ENCODE results near the gene ZC3HAV1. TPM values are rescaled to one million over a fixed set of nuclear protein-coding genes. Genes with fewer than 3 reads are reported as not detected.

ZC3HAV1 gene
- total and polyA plus RNA-seq, 10 of the 15 experiments (the other 5 are each of a cell fraction or from before 2014, with no cell fraction given) = 18.5 to 55.3 (median 44.7) TPM

DNA sequence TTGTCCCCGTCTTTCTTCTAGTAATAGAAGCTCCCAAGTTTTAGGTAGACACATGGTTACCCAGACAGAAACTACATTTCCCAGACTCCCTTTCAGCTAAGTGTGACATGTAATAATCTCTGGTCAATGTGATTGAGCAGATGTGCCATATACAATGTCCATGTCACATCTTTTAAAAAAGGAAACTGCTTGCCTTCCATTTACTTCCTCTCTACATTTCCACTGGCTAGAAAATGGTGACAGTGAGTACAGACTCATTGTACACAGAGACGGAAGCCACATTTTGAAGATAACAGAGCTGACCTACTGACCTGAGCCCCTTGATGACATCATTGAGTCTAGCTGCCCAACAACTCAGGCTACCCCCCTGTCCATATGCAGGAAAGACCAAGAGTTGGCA, 21.3 kb downstream of the ZC3HAV1 start:
- H3K36me3 ChIP-seq (ENCODE audit: control insufficient read depth in 2 of 2, insufficient read depth in 2 of 2, low read length in 1 of 2) = peaks cover 22 to 43% of the 10 kb centered on the region in 2 experiments
- 100% methylated on average over 2 of the region's 2 CpGs for WGBS (ENCODE audit: insufficient coverage, insufficient replicate concordance, low lambda C conversion rate, missing lambda C conversion rate)
- intact Hi-C loops (cut with micrococcal nuclease; ENCODE audit: unreplicated experiment) = no loop called here
- peaks cover 19% of the 10 kb centered on the region for H3K79me2 ChIP-seq (ENCODE audit: control insufficient read depth, insufficient read depth, low read length)
- H3K4me1 ChIP-seq (ENCODE audit: control insufficient read depth, insufficient read depth, low read length) = no peaks in the 10 kb centered on the region
- TF ChIP-seq CREM (IDR thresholded peaks at IDR 0.05; ENCODE audit: low read depth) = no peak
- TF ChIP-seq MEF2B (IDR thresholded peaks at IDR 0.05; ENCODE audit: partially characterized antibody, poor library complexity, severe bottlenecking) = no peak
- no peak for TF ChIP-seq SREBF2 (IDR thresholded peaks at IDR 0.05; ENCODE audit: low read length)
- TF ChIP-seq TCF7 (IDR thresholded peaks at IDR 0.05; ENCODE audit: borderline replicate concordance) = no peak
- no peak for TF ChIP-seq LARP7 (IDR thresholded peaks at IDR 0.05)
- no peak for TF ChIP-seq MEF2A (IDR thresholded peaks at IDR 0.05; ENCODE audit: insufficient read depth, low read depth, low read length)
- TF ChIP-seq CBX5 (IDR thresholded peaks at IDR 0.05; ENCODE audit: low read depth) = no peak
- no peak for TF ChIP-seq YBX1 (IDR thresholded peaks at IDR 0.05)
- no peak overlapping the region for H3K9ac ChIP-seq (ENCODE audit: control insufficient read depth, insufficient read depth, low read length)
- FAIRE-seq (no peak), ATAC-seq (no peak), DNase-seq (ENCODE audit: low read depth, low spot score) (no peak)
- in situ Hi-C loops (cut with MboI) = no loop called here
- CTCF ChIA-PET = interaction anchor here (3.7 kb wide), 1 partner anchor 13 kb away, joined by 23 read pairs; no protein-coding TSS in a partner anchor
- no TSS peak for BruUV-seq (replicated peaks)
- H3K9me3 ChIP-seq (replicated peaks; ENCODE audit: control insufficient read depth, insufficient read depth, low read length) = peaks cover 9% of the 10 kb centered on the region; the same call in 2 of the 3 replicates
- H3K27me3 ChIP-seq (replicated peaks in 1 of 2; ENCODE audit: control insufficient read depth in 2 of 2, insufficient read depth in 2 of 2, low read length in 1 of 2) = no peaks in the 10 kb centered on the region
- SMC1A ChIA-PET (ENCODE audit: uncharacterized antibody, unreplicated experiment) = interaction anchor here (0.9 to 1.1 kb wide), 2 partner anchors 13 to 31 kb away, joined by 6 to 7 read pairs; no protein-coding TSS in a partner anchor
- H3K4me3 ChIP-seq = no peak overlapping the region
- no peak overlapping the region for H3K4me2 ChIP-seq (ENCODE audit: control insufficient read depth, insufficient read depth)
- no peak overlapping the region for H2AFZ ChIP-seq (ENCODE audit: control insufficient read depth, low read depth, low read length)
- no peak overlapping the region for H3K27ac ChIP-seq (ENCODE audit: control insufficient read depth, insufficient read depth)
- POLR2A ChIA-PET = no interaction called here
- RAD21 ChIA-PET (ENCODE audit: unreplicated experiment) = no interaction called here
- no peaks in the 10 kb centered on the region for H4K20me1 ChIP-seq (ENCODE audit: control insufficient read depth, insufficient read depth)

DNA sequence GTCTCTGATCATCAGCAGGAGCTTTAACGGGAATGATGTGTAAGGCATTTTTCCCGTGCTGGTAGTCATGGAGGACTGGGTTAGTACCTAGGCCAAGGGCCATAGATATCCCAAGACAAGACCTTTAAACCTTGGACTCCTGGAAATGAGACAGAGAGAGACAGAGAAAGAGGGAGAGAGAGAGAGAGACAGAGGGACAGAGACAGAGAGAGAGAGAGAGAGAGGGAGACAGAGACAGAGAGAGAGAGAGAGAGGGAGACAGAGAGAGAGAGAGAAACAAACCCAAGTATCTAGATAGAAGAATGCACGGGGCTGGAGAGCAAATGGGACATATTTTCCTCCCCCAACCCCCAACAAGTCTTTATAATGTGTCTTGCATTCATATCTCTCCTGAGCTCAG, 22.3 kb downstream of the ZC3HAV1 start:
- no peak for ATAC-seq
- ChIA-PET SMC1A (ENCODE audit: uncharacterized antibody, unreplicated experiment) (interaction anchor here (0.6 to 0.9 kb wide), 2 partner anchors 12 to 33 kb away, joined by 4 to 7 read pairs; no protein-coding TSS in a partner anchor), POLR2A (no interaction called here), RAD21 (ENCODE audit: unreplicated experiment) (no interaction called here), CTCF (interaction anchor here (3.7 kb wide), 1 partner anchor 12 kb away, joined by 23 read pairs; no protein-coding TSS in a partner anchor)
- Histone ChIP-seq H2AFZ (ENCODE audit: control insufficient read depth, low read depth, low read length) (no peak overlapping the region), H3K9me3 (replicated peaks; ENCODE audit: control insufficient read depth, insufficient read depth, low read length) (peaks cover 9% of the 10 kb centered on the region; the same call in 2 of the 3 replicates), H3K4me3 (no peak overlapping the region), H3K36me3 (ENCODE audit: control insufficient read depth in 2 of 2, insufficient read depth in 2 of 2, low read length in 1 of 2) (peaks cover 17 to 48% of the 10 kb centered on the region in 2 experiments), H4K20me1 (ENCODE audit: control insufficient read depth, insufficient read depth) (no peaks in the 10 kb centered on the region), H3K9ac (ENCODE audit: control insufficient read depth, insufficient read depth, low read length) (no peak overlapping the region), H3K79me2 (ENCODE audit: control insufficient read depth, insufficient read depth, low read length) (peaks cover 9% of the 10 kb centered on the region), H3K4me2 (ENCODE audit: control insufficient read depth, insufficient read depth) (no peak overlapping the region), H3K27ac (ENCODE audit: control insufficient read depth, insufficient read depth) (no peak overlapping the region), H3K27me3 (replicated peaks in 1 of 2; ENCODE audit: control insufficient read depth in 2 of 2, insufficient read depth in 2 of 2, low read length in 1 of 2) (no peaks in the 10 kb centered on the region), H3K4me1 (ENCODE audit: control insufficient read depth, insufficient read depth, low read length) (no peaks in the 10 kb centered on the region)
- DNase-seq (ENCODE audit: low read depth, low spot score) = no peak
- BruUV-seq (replicated peaks) = no TSS peak
- intact Hi-C loops (cut with micrococcal nuclease; ENCODE audit: unreplicated experiment) (no loop called here), in situ Hi-C loops (cut with MboI) (no loop called here)
- no peak for FAIRE-seq
- WGBS (ENCODE audit: insufficient coverage, insufficient replicate concordance, low lambda C conversion rate, missing lambda C conversion rate) = 87% methylated on average over 3 of the region's 3 CpGs
- TF ChIP-seq NFIC (IDR thresholded peaks at IDR 0.05; ENCODE audit: low read depth, low read length) (no peak), HDGF (IDR thresholded peaks at IDR 0.05) (no peak), RFX5 (IDR thresholded peaks at IDR 0.05; ENCODE audit: low read depth, low read length) (no peak), SREBF1 (IDR thresholded peaks at IDR 0.05; ENCODE audit: low read length) (no peak), STAT3 (IDR thresholded peaks at IDR 0.05; ENCODE audit: low read depth, low read length) (no peak), SUZ12 (IDR thresholded peaks at IDR 0.05; ENCODE audit: unreplicated experiment) (no peak), ZNF274 (IDR thresholded peaks at IDR 0.05; ENCODE audit: insufficient read depth, insufficient read length) (no peak), BHLHE40 (IDR thresholded peaks at IDR 0.05; ENCODE audit: borderline replicate concordance in 1 of 2, low read depth in 2 of 2, low read length in 1 of 2) (no peak)
- TF ChIP-seq, protein P1, sequence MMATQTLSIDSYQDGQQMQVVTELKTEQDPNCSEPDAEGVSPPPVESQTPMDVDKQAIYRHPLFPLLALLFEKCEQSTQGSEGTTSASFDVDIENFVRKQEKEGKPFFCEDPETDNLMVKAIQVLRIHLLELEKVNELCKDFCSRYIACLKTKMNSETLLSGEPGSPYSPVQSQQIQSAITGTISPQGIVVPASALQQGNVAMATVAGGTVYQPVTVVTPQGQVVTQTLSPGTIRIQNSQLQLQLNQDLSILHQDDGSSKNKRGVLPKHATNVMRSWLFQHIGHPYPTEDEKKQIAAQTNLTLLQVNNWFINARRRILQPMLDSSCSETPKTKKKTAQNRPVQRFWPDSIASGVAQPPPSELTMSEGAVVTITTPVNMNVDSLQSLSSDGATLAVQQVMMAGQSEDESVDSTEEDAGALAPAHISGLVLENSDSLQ (IDR thresholded peaks at IDR 0.05) = no peak
- TF ChIP-seq, protein P2, sequence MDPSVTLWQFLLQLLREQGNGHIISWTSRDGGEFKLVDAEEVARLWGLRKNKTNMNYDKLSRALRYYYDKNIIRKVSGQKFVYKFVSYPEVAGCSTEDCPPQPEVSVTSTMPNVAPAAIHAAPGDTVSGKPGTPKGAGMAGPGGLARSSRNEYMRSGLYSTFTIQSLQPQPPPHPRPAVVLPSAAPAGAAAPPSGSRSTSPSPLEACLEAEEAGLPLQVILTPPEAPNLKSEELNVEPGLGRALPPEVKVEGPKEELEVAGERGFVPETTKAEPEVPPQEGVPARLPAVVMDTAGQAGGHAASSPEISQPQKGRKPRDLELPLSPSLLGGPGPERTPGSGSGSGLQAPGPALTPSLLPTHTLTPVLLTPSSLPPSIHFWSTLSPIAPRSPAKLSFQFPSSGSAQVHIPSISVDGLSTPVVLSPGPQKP (IDR thresholded peaks at IDR 0.05; ENCODE audit: low read depth, low read length) = no peak

Measured in GM12878 (cell line).